Fibroblast of mammary gland (primary cell): ENCODE data around the gene PYROXD2.

Experiments
- DNase-seq: peaks from one replicate; pipeline ENCODE4 v3.0.0-alpha.2; 2010; ENCODE audit warnings: low read depth
- H3K4me3 ChIP-seq: 2 replicates; pipeline ENCODE4 v1.5.1; 2011; ENCODE audit warnings: low read depth, mild to moderate bottlenecking, low read length, moderate library complexity; ENCODE audit not compliant: control insufficient read depth
- TF ChIP-seq, protein P1 (sequence below): conservative IDR thresholded peaks from 2 replicates; pipeline ENCODE4 v1.5.1; 2011; ENCODE audit warnings: low read depth, low read length, inconsistent platforms; ENCODE audit not compliant: control insufficient read depth, insufficient read depth

The PYROXD2 gene

GRCh38 chr10:98403812-98404504, 11.0 kb downstream of the PYROXD2 start:
- TF ChIP-seq, protein P1, sequence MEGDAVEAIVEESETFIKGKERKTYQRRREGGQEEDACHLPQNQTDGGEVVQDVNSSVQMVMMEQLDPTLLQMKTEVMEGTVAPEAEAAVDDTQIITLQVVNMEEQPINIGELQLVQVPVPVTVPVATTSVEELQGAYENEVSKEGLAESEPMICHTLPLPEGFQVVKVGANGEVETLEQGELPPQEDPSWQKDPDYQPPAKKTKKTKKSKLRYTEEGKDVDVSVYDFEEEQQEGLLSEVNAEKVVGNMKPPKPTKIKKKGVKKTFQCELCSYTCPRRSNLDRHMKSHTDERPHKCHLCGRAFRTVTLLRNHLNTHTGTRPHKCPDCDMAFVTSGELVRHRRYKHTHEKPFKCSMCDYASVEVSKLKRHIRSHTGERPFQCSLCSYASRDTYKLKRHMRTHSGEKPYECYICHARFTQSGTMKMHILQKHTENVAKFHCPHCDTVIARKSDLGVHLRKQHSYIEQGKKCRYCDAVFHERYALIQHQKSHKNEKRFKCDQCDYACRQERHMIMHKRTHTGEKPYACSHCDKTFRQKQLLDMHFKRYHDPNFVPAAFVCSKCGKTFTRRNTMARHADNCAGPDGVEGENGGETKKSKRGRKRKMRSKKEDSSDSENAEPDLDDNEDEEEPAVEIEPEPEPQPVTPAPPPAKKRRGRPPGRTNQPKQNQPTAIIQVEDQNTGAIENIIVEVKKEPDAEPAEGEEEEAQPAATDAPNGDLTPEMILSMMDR = no peak
- DNase-seq = peak; percentile 76
- H3K4me3 ChIP-seq = no peak overlapping the region

GRCh38 chr10:98402931-98403718, 11.9 kb downstream of the PYROXD2 start:
- no peak for DNase-seq
- TF ChIP-seq, protein P1 = no peak
- H3K4me3 ChIP-seq = no peak overlapping the region

- H3K4me3 ChIP-seq = no peak overlapping the region
- DNase-seq = no peak
- TF ChIP-seq, protein P1 = no peak
Observed at GRCh38 chr10:98402478-98402877, 12.5 kb downstream of the PYROXD2 start.

DNA sequence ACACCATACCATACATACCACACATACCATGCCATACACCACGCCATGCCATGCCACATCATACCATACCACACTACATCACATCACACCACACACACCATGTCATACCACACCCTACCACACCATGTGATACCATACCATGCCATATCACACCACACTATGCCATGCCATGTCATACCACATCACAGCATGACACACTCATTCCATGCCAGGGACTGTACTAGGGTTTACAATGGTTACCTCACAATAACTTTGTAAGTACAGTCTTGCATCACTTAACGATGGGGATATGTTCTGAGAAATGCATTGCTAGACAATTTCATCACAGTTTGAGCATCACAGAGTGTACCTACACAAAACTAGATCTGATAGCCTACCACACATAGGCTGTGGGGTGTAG, 14.5 kb downstream of the PYROXD2 start:
- DNase-seq = peak; percentile 37
- TF ChIP-seq, protein P1 = no peak
- H3K4me3 ChIP-seq = no peak overlapping the region

GRCh38 chr10:98399784-98400183, 15.2 kb downstream of the PYROXD2 start:
- TF ChIP-seq, protein P1 = no peak
- no peak overlapping the region for H3K4me3 ChIP-seq
- no peak for DNase-seq

DNA sequence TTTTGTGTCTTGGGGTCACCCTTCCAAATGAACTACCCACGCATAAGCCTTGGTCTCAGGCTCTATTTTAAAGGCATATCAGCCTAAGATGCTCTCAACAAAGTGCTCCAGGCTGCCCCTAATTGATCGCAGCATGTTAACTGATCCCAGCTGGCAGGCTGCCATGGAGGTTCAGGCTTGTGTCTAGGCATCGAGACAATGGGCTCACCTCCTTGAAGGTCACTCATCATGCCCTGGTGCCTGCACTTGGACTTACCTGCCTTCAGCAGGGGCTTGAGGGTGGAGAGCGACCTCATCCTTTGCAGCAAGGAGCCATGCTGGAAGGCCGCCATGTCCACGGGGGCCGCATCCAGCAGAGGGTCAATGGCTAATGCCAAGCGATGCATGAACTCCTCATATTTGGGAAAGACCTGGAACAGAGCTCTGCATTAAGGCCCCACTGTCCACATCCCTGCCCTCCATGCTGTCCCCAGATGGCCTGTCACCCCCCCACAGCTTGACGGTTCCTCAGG, 17.8 kb downstream of the PYROXD2 start:
- TF ChIP-seq, protein P1 = no peak
- DNase-seq = no peak
- H3K4me3 ChIP-seq = no peak overlapping the region
